GM12891 (cell line): ENCODE measurements around the gene SSH3.
A peak's percentile ranks its signal among the peaks of the same experiment; 100 is the strongest.

ENCODE experiments used
- PAX5 ChIP-seq: IDR thresholded peaks from 2 replicates; pipeline ENCODE4 v1.6.1; 2011; ENCODE audit warnings: low read length, moderate library complexity, mild to moderate bottlenecking; ENCODE audit not compliant: insufficient read depth, severe bottlenecking
- POLR2A ChIP-seq: IDR thresholded peaks from 2 replicates; pipeline ENCODE4 v1.6.1; 2011; ENCODE audit warnings: low read depth, low read length, control low read depth
- POLR2AphosphoS5 ChIP-seq: IDR thresholded peaks from 2 replicates; pipeline ENCODE4 v1.6.1; 2011; ENCODE audit warnings: low read depth, low read length, control low read depth
- POU2F2 ChIP-seq: IDR thresholded peaks from 2 replicates; pipeline ENCODE4 v1.6.1; 2011; ENCODE audit warnings: low read depth, mild to moderate bottlenecking, control low read depth, low read length, moderate library complexity
- SPI1 ChIP-seq: IDR thresholded peaks from 2 replicates; pipeline ENCODE4 v1.6.1; 2011; ENCODE audit warnings: low read depth, low read length, control low read depth
- TAF1 ChIP-seq: IDR thresholded peaks from 2 replicates; pipeline ENCODE4 v1.6.1; 2011; ENCODE audit warnings: low read depth, low read length, control low read depth

- TF ChIP-seq POLR2AphosphoS5 (peak; percentile 98), POU2F2 (peak; percentile 79), POLR2A (peak; percentile 97), TAF1 (peak; percentile 90), PAX5 (peak; percentile 85), SPI1 (peak; percentile 62)
These were observed 14.7 kb upstream of the SSH3 start for GRCh38 chr11:67288452-67289225.
